CD4-positive, alpha-beta T cell treated with Interleukin-12 subunit alpha and Interleukin-12 subunit beta, for 1 hour (primary cell): ENCODE measurements around the gene SAA1.

Source experiments
- DNase-seq: peaks from one replicate; pipeline ENCODE4 v3.0.0-alpha.2; 2020

Gene SAA1

DNA sequence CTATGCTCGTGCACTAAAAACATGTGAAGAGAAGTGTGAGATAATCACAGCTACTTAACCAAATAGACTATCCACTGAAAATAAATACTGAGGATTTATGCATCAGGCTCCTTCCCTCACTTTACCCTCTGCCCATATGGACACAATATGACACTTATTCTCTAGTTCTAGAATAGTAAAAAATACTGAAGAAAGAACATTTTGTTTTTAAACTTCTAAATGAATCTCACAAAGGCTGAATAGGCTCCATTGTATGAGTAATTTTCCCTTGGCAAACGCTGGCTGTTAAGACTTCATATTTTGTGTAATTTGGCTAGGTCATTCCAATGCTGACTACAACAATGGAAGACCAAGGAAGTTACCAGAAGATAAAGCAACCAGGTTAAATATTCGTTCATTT, 45.9 kb downstream of the SAA1 start:
- DNase-seq, result no peak

DNA sequence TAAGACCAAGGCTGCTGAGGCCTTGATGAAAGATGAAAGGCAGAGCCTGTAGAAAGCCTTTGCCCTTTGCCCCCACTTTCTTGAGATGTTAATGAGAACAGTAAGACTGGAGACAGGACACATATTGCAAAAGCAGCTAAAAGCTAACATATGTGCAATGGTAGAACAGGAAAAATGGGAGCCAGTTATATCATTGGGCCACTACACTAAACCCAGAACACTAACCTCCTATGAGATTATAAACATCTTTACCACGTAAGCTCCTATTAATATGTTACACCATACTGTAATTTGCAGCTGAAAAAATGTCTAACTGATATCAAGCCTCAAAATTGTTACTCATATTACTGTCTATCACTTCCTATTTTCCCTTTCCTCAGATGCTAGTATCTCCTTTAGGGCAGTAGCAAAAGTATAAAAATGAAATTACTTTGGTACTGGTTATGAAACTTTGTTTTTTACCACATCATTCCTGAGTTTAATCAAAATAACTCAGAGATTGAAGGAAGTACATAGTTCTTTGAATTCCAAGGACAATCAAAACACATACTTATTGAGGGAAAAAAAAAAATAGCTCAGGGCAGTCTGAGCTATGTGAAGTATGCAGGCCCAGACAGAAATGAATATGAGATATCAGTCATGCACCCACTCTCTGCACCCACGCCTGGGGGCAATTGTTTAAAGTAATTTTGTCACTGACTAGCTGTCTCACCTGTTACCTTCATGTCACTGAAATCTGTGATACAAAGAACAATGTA, 46.8 kb downstream of the SAA1 start:
- no peak for DNase-seq

DNA sequence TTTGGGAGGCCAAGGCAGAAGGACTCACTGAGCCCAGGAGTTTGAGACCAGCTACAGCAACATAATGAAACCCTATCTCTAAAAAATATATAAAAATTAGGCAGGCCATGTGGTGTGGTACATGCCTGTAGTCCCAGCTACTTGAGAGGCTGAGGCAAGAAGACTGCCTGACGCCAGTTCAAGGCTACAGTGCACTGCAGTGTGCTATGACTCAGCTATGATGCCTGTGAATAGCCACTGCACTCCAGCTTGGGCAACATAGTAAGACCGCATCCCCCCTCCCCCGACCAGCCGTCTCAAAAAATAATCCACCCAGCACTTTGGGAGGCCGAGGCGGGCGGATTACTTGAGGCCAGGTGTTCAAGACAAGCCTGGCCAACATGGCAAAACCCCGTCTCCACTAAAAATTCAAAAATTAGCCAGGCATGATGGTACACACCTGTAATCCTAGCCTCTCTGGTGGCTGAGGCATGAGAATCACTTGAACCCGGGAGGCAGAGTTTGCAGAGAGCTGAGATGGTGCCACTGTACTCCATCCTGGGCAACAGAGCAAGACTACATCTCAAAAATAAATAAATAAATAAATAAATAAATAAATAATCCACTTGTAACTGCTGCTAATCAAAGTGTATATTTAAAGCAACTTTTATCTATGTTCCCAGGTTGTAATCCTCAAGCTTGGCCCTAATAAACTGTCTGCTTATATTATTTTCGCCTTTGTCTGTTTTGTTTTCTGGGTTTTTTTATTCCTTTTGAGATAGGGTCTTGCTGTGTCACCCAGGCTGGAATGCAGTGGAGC, 48.1 kb downstream of the SAA1 start:
- no peak for DNase-seq

DNA sequence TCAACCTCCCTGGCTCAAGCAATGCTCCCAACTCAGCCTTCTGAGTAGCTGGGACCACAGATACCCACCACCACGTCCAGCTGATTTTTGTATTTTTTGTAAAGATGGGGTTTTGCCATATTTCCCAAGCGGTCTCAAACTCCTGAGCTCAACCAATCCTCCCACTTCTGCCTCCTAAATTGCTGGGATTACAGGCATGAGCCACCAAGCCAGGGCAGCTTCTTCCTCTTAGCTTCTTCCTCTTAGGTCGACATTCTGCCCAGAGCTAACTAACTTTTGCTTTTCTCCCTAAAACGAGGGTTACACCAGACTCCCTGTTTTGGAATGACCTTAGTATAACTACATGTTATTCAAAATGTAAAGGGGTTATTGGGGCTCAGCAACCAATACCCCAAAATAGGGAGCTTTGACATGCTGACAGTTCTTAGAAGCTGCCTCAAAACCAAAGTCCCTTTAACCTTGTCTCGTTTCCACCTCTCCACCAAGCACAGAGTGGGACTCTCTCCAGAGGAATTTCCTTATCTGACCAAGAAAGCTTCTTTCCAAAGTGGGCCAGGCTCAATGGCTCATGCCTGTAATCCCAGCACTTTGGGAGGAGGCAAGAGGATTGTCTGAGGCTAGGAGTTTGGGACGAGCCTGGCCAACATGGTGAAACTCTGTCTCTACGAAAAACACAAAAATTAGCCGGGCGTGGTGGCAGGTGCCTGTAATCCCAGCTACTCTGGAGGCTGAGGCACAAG, 48.9 kb downstream of the SAA1 start:
- DNase-seq, result no peak

DNA sequence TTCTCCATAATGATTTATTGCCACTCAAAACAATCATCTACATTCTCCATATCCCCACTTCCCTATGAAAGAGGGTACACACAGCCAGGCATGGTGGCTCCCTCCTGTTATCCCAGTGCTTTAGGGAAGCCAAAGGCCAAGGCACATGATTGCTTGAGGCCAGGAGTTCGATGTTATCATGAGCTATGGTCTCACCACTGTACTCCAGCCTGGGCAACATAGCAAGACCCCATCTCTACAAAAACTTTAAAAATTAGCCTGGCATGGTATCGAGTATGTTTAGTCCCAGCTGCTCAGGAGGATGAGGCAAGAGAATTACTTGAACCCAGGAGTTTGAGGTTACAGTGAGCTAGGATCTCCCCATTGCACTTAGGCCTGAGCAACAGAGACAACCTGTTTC, 49.8 kb downstream of the SAA1 start:
- no peak for DNase-seq

DNA sequence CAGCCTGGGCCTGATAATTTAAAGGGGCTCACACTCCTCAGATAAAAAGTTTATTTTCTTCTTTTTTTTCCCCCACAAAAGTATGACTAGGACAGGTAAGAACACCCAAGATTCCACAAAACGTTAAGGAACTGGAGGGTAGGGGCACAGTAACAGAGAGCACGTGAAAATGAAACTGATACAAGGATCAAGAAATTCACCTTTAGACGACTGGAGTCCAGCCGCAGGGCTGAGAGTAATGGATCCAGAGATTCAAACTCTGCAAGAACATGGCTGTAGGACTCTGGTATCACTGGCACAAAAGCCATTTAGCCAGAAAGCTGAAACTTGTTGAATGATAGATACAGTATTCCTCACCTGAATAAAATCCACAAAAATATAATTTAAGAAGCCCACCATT, 51.5 kb downstream of the SAA1 start:
- DNase-seq, result no peak
